ENCODE measurements around the gene RIN3. TPM values are rescaled to one million over a fixed set of nuclear protein-coding genes. Genes with fewer than 3 reads are reported as not detected.

Gene RIN3
- total RNA-seq, 1 experiment from 2014 or later, result 1.7 TPM

Other genes with a start within 250 kb of the RIN3 start
- gene SLC24A4, start 190.6 kb upstream of the RIN3 start, total RNA-seq (2014; rRNA removed; shearing (Covaris generic)), result not detected in 2 replicates
- 30.1 and 38.5 TPM in 2 replicates for gene LGMN, start 234.8 kb downstream of the RIN3 start, total RNA-seq (2014; rRNA removed; shearing (Covaris generic))